GM19328 (cell line): Measurements from ENCODE around the gene PES1.
"Not testable (repeated sequence)": the region's sequence is repeated elsewhere in the genome, so short reads cannot be mapped to it uniquely, and the experiment has no call there.

Experiments used
- ATAC-seq: cut with Tn5 transposase; IDR thresholded peaks from one replicate; pipeline ENCODE4 v1.9.1; 2021; ENCODE audit warnings: mild to moderate bottlenecking, moderate library complexity; ENCODE audit not compliant: unreplicated experiment

The PES1 gene

DNA sequence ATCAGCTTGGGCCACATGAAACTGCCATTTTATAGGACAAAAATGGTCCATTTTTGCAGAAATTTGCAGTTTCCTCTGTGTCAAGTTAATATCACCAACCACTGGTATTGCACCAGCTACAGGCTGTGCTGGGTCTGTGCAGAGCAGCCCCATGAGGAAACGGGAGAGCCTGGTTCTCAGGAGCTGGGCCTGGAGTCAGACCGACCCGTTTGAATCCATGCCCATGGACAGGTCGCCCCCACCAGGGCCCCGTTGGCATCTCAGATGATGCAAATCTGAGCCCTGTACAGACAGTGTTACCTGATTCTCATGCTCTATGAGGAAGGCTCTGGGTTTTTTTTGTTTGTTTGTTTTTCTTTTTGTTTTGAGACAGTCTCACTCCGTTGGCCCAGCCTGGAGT is 35.3 kb downstream of the PES1 start:
- no peak for ATAC-seq

DNA sequence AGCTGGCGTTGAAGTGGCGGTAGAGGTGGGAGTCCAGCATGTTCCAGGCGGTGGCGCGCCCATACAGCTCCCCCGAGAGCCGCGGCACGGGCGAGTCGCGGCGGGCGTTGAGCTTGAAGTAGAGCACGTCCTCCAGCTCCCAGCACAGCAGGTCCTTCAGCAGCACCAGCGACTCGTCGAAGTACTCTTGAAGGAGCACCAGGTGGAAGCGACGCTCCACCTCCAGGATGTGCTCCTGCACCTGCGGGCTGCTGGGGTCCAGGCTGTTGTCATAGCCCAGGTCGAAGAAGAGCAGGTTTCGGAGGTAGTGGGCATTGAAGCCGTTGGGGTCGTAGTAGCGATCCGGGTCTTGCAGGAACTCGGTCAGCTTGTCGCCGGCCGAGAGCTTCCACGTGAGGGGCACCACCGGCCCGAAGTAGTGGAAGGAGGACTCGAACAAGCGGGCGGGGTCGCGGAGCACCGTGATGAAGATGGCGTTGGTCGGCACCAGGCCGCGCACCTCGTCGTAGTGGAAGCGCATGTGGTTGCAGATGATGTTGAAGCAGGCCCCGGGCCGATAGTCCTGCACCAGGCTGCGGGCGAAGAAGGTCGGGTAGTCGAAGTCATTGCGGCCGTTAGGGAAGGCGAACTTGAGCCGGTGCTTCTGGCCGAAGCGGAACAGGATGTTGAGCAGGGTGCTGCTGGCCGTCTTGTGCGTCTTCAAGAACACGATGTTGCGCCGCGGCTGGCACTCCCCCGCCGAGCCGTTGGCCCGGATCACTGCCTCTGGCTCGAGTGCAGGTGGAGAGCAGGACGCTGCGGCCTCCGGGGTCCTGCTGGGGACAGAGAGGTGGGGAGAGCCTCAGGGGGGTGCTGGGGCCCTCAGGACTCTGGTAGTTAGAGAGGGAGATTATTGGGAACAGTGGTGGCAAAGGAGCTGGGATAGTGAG is 36.2 kb downstream of the PES1 start:
- no peak for ATAC-seq

DNA sequence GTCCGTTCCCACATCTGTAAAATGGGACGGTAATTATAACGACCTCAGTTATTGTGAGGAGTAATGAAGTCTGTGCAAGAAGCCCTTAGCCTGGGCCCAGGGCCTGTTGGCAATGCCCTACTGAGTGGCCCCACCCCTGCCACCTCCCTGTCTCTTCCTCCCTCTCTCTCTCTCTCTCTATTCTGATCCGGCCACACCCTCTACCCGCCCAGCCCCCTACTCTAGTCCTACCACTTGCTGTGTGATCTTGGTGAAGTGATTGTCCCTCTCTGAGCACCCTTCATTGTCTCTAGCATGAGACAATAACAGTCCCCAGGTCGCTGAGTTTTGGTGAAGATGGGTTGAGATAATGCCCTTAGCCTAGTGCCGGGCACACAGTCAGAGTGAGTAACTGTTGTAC is 37.7 kb downstream of the PES1 start:
- no peak for ATAC-seq

DNA sequence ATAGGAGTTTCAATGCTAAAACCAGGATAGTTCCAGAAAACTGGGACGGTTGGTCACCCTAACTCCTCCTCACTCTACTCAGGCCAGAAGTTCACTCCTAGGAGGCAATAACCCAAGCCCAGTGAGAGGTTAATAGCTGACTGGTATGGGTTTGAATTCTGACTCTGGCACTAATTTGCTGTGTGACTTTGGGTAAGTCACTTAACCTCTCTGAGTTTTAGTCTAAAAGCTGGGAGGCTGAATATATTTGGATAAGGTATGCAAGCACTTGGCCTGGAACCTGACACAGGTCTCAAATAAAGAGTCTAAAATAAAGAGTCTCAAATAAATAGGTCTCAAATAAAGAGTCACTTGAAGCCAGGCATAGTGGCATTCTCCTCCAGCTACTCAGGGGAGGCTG is 39.0 kb downstream of the PES1 start:
- ATAC-seq: no peak

DNA sequence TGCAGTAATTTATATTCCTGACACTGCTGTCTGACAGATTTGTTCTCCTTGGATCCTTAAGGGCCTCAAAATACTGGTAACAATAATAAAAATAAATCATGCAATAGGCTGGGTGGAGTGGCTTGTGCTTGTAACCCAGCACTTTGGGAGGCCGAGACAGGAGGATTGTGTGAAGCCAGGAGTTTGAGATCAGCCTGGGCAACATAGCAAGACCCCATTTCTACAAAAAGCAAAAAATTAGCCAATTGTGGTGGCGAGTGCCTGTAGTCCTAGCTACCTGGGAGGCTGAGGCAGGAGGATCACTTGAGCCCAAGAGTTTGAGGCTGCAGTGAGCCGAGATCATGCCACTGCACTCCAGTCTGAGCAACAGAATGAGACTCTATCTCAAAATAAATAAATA is 39.9 kb downstream of the PES1 start:
- ATAC-seq: not testable (repeated sequence)

DNA sequence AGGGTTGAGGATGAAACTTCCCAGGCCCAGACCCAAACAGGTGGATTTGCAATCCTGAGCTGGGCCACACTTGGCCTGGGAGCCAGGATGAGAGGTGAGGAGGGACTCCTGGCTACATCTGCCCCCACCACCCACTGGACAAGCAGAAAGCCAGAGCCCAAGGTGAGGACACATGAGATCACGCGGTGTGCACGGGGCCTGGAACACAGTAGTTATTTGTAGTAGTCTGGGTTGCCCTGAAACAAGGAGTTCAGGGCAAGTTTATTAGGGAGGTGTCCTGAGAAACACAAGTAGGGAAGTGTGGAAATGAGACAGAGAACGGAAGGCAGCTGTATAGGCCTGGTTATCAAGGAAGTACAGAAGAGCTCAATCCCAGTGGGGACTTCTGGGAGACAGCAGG is 44.5 kb downstream of the PES1 start:
- ATAC-seq: no peak

DNA sequence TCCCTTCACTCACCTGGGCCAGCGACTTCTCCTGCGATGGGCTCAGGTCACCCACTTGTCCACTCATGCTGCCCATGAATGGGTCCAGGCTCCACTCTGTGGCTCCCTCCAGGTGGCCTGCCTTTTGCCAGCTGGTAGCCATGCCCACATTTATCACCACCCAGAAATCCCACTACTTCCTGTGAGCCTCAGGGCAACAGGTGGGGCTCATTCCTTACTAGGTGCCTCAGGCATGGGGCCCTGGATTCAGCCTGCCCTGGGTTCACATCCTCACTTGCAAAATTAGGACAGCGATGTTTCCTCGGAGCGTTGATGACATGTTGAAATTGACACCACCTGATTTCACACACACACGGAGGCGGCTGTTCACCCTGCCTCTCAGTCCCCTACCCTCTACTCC is 45.1 kb downstream of the PES1 start, which contains the start of gene SEC14L6:
TSS of gene SEC14L6 (minus strand) at position 126 of the 400 bp plus-strand sequence. CDS start at position 67, 59 bp downstream.
- ATAC-seq: no peak

DNA sequence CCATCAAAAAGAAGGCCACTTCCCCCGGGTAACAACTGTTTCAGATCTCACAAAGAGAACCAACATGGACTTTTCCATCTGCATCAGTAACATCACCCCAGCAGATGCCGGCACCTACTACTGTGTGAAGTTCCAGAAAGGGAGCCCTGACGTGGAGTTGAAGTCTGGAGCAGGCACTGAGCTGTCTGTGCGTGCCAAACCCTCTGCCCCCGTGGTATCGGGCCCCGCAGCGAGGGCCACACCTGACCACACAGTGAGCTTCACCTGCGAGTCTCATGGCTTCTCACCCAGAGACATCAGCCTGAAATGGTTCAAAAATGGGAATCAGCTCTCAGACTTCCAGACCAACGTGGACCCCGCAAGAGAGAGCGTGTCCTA is 48.9 kb downstream of the PES1 start:
- no peak for ATAC-seq

DNA sequence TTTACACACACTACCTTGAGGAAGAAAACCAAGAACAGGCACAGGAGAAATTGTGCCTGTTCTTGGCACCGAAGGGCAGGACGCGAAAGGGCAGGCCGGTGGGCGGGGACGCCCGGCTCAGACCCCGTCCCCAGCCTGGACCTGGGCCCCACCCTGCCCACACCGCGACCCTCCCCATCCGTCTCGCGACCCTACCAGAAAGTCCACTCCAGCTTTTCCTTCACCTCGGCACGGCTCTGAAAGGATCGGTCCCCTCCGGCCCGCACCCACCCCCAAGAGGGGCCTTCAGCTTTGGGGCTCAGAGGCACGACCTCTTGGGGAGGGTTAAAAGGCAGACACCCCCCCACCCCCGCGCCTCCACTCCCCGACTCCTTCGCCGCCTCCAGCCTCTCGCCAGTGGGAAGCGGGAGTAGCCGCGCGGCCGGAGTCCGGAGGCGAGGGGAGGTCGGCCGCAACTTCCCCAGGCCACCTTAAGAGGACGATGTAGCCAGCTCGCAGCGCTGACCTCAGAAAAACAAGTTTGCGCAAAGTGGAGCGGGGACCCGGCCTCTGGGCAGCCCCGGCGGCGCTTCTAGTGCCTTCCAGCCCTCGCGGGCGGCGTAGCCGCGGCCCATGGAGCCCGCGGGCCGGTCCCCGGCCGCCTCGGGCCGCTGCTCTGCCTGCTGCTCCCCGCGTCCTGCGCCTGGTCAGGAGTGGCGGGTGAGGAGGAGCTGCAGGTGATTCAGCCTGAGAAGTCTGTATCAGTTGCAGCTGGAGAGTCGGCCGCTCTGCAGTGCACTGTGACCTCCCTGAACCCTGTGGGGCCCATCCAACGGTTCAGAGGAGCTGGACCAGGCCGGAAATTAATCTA is 49.5 kb downstream of the PES1 start:
- ATAC-seq: no peak

DNA sequence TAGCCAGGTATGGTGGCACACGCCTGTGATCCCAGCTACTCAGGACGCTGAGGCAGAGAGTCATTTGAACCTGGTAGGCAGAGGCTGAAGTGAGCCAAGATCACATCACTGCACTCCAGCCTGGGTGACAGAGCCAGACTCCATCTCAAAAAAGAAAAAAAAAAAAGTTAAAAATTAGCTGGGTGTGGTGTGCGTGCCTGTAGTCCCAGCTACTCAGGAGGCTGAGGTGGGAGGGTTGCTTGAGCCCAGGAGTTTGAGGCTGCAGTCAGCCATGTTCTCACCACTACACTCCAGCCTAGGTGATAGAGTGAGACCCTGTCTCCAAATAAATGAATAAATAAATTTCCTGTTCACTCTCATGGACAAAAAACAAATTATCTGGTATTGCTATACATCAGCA is 50.2 kb downstream of the PES1 start:
- not testable (repeated sequence) for ATAC-seq

DNA sequence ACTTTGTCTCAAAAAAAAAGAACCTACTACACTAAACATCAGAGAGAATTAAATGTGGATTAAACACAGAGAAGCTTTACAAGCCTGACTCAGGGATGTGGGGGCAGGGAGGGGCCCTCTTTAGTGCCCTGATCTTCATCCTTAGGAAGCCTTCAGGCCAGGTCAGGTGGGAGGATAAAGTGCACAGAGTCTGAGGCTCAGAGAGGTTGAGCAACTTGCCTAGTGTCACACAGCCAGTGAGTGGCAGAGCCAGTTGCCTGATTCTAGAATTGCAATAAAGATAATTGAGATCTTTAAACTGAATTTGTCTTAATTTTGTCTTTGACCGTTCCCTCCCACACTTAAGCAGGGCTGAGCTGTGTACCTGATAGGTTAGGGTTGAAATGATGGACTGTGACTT is 52.3 kb downstream of the PES1 start:
- ATAC-seq: no peak

DNA sequence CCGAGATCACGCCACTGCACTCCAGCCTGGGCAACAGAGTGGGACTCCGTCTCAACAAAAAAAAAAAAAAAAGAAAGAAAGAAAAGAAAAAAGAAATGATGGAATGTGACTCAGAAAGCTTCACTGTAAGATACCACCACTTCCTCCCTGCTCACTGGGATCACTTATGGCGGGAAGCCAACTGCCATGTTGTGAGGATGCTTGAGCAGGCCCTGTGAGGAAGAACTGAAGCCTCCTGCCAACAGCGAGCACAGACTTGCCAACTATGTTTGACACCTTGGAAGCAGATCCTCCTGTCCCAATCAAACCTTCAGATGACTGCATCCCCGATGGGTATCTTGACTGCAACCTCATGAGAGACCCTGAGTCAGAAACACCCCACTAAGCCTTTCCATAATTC is 53.4 kb downstream of the PES1 start:
- ATAC-seq: no peak

DNA sequence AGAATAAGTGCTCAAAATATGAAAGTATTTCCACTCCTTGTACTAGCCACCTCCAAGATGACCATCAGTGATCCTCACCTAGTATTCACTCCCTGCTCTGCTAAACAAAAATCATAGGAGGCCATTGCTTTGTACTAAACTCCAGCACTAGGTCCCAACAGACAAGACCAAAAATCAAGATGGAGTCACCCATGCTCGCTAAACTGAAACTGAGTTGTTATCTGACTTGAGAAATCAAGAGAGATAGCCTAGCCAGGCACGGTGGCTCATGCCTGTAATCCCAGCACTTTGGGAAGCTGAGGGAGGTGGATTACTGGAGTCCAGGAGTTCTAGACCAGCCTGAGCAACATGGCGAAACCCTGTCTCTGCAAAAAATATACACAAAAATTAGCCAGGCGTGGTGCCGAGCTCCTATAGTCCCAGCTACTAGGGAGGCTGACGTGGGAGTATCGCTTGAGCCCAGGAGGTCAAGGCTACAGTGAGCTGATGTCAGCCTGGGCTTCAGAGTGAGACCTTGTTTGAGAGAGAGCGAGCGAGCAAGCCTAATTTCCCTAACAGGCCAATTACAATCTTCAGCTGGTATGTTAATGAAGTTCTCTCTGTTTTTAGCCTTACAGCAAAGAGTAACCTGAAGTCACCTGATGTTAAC is 54.5 kb downstream of the PES1 start:
- ATAC-seq: no peak

DNA sequence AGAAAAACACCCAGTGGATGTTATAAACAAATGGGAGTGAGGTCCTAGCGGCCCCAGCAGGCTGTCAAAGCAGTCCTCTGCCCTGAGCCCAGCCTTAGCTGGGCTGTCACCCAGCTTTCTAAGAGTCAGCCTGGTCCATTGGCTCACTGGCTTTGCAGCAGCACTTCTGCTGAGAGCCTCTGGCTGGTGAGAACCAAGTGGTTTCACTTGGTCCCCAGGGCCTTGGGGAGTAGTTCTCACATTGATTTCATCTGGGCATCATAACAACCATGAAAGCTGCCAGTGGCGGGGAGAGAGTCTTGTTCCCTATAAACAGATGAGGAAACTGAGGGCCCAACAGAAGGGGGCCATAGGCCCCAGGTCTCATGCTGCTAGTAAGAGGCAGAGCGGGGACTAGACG is 56.5 kb downstream of the PES1 start:
- no peak for ATAC-seq

DNA sequence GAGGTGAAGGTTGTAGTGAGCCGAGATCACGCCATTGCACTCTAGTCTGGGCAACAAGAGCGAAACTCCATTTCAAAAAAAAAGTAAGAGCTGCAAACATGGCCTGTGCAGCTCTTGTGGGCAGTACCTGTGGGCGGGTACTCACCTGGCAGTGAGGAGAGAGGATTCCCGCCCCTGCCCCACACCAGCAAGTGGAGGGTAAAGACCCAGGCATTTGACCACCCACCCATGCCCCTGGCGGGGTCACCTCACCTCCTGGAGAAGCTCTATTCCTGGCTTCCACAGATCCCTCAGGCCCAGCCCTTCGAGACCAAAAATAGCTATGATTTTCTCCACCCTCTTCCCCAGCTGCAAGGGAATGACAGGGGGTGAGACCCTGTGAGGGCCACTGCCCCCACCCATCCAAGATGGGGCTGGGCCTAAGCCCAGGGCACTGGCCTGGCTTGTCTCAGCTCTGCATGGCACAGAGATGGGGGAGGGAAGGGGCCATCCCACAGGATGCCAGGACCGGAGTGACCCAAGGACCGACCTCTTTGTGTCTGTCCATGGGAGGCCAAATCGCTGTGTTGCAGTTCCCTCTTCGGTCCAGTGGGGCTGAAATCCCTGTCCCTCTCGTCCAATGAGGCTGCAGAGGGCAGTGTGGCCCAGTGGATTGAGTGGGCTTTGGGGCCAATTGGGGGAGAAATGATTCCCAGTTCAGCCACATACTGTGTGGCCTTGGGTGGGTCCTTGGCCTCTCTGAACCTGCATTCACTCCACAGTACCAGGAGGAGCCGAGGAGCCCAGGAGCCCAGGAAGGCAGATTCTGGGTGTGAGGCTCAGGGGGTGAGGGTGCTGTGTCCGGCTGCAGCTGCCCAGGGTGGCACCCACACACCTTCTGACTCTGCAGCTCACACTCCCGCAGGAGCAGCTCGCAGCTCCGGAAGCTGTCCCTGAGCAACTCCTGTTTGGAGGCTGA is 59.8 kb downstream of the PES1 start:
- no peak for ATAC-seq

DNA sequence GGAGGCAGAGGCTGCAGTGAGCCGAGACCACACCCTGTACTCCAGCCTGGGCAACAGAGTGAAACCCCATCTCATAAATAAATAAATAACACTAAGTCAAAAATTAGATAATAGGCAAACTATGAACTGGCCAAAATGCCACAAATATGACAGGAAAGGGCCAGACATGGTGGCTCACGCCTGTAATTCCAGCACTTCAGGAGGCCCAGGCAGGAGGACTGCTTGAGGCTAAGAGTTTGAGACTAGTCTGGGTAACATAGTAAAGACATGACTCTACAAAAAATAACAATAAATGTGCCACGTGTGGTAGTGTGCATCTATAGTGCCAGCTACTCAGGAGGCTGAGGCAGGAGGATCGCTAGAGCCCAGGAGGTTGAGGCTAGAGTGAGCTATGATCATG is 65.1 kb downstream of the PES1 start:
- ATAC-seq: no peak
